ENCODE measurements around the gene RBFOX2.

GRCh38 chr22:35955546-35955945 is 73.1 kb downstream of the RBFOX2 start:
- TF ChIP-seq POLR2AphosphoS5 (IDR thresholded peaks at IDR 0.05) (no peak), POLR2A (IDR thresholded peaks at IDR 0.05) (no peak)
